Pericardium fibroblast (primary cell): ENCODE measurements around the gene COL4A4. TPM values are rescaled to one million over a fixed set of nuclear protein-coding genes. Genes with fewer than 3 reads are reported as not detected.

Experiments
- total RNA-seq: library from RNA; depleted of rRNA; stranded (reverse); fragments of >200 nt; gene quantifications from 2 replicates; pipeline ENCODE4 v1.2.3, GENCODE V29; 2015

COL4A4 gene
- total RNA-seq: 0.43 and 15.9 TPM in 2 replicates

GRCh38 chr2:227163998-227164762, at the start of gene COL4A4, which contains the start of gene COL4A3:
COL4A4 (minus strand) TSS chr2:227164205; CDS start chr2:227147483, 16,722 bp downstream.
COL4A3 (plus strand) TSS chr2:227164624; CDS start chr2:227164727, 103 bp downstream.

Other genes starting within 250 kb of the COL4A4 start
- gene COL4A3, start 419 bp upstream of the COL4A4 start, total RNA-seq: 0.47 TPM in 1 of 2 replicates, not detected in the other
- gene MFF, start 161.0 kb upstream of the COL4A4 start, total RNA-seq: 83.1 and 99.8 TPM in 2 replicates
- not detected in 2 replicates for gene TM4SF20, start 215.1 kb upstream of the COL4A4 start, total RNA-seq
- gene SCYGR1, start 223.7 kb upstream of the COL4A4 start, total RNA-seq: not detected in 2 replicates